Ishikawa (cell line): ENCODE data around the gene GAMT.

ENCODE experiments used
- CEBPB ChIP-seq: IDR thresholded peaks from 2 replicates; pipeline ENCODE4 v1.6.1; 2012
- CREB1 ChIP-seq: IDR thresholded peaks from 2 replicates; pipeline ENCODE4 v1.6.1; 2012; ENCODE audit warnings: low read depth
- EGR1 ChIP-seq: IDR thresholded peaks from 2 replicates; pipeline ENCODE4 v1.6.1; 2012
- EP300 ChIP-seq: IDR thresholded peaks from 2 replicates; pipeline ENCODE4 v1.6.1; 2012; ENCODE audit warnings: borderline replicate concordance
- FOXM1 ChIP-seq: IDR thresholded peaks from 2 replicates; pipeline ENCODE4 v1.6.1; 2012; ENCODE audit warnings: low read depth, borderline replicate concordance
- RAD21 ChIP-seq: IDR thresholded peaks from 2 replicates; pipeline ENCODE4 v1.6.1; 2012; ENCODE audit warnings: low read depth
- TAF1 ChIP-seq: IDR thresholded peaks from 2 replicates; pipeline ENCODE4 v1.6.1; 2012; ENCODE audit warnings: low read depth, mild to moderate bottlenecking
- TEAD4 ChIP-seq: IDR thresholded peaks from 2 replicates; pipeline ENCODE4 v1.6.1; 2012
- TF ChIP-seq, protein P1 (sequence below): IDR thresholded peaks from 2 replicates; pipeline ENCODE4 v1.6.1; 2012; ENCODE audit warnings: low read depth, mild to moderate bottlenecking
- TF ChIP-seq, protein P2 (sequence below): IDR thresholded peaks from 2 replicates; pipeline ENCODE4 v1.6.1; 2012

DNA sequence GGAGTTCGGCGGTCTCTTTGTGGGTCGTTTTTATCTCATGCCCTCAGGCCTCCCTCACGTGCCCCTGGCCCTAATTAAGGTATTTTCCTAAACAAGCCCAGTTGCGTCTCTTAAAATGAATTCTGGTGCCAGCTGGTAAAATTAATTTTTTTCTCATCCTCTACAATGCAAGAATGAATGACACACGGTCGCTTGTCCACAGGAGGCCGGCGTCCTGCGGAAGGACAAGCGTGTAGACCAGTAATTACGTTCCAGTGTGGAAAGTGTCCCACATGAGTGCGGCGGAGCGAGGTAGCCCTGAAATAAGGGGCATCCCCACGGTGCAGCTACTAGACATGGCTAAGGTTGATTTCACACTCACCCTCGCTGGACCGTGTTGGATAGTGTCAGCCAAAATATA lies 52.1 kb downstream of the GAMT start:
- TF ChIP-seq RAD21 = no peak
- no peak for TF ChIP-seq EGR1
- no peak for TF ChIP-seq CEBPB
- TF ChIP-seq CREB1 = no peak
- TF ChIP-seq FOXM1 = no peak
- TF ChIP-seq EP300 = no peak
- TF ChIP-seq TAF1 = no peak
- TF ChIP-seq, protein P1, sequence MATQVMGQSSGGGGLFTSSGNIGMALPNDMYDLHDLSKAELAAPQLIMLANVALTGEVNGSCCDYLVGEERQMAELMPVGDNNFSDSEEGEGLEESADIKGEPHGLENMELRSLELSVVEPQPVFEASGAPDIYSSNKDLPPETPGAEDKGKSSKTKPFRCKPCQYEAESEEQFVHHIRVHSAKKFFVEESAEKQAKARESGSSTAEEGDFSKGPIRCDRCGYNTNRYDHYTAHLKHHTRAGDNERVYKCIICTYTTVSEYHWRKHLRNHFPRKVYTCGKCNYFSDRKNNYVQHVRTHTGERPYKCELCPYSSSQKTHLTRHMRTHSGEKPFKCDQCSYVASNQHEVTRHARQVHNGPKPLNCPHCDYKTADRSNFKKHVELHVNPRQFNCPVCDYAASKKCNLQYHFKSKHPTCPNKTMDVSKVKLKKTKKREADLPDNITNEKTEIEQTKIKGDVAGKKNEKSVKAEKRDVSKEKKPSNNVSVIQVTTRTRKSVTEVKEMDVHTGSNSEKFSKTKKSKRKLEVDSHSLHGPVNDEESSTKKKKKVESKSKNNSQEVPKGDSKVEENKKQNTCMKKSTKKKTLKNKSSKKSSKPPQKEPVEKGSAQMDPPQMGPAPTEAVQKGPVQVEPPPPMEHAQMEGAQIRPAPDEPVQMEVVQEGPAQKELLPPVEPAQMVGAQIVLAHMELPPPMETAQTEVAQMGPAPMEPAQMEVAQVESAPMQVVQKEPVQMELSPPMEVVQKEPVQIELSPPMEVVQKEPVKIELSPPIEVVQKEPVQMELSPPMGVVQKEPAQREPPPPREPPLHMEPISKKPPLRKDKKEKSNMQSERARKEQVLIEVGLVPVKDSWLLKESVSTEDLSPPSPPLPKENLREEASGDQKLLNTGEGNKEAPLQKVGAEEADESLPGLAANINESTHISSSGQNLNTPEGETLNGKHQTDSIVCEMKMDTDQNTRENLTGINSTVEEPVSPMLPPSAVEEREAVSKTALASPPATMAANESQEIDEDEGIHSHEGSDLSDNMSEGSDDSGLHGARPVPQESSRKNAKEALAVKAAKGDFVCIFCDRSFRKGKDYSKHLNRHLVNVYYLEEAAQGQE = no peak
- TF ChIP-seq, protein P2, sequence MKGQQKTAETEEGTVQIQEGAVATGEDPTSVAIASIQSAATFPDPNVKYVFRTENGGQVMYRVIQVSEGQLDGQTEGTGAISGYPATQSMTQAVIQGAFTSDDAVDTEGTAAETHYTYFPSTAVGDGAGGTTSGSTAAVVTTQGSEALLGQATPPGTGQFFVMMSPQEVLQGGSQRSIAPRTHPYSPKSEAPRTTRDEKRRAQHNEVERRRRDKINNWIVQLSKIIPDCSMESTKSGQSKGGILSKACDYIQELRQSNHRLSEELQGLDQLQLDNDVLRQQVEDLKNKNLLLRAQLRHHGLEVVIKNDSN = no peak
- no peak for TF ChIP-seq TEAD4
